ENCODE data around the gene DAGLB. TPM values are rescaled to one million over a fixed set of nuclear protein-coding genes. Genes with fewer than 3 reads are reported as not detected.

The DAGLB gene
- total RNA-seq, 2 donors from 2014 or later, result 5.7 to 9.4 TPM

DNA sequence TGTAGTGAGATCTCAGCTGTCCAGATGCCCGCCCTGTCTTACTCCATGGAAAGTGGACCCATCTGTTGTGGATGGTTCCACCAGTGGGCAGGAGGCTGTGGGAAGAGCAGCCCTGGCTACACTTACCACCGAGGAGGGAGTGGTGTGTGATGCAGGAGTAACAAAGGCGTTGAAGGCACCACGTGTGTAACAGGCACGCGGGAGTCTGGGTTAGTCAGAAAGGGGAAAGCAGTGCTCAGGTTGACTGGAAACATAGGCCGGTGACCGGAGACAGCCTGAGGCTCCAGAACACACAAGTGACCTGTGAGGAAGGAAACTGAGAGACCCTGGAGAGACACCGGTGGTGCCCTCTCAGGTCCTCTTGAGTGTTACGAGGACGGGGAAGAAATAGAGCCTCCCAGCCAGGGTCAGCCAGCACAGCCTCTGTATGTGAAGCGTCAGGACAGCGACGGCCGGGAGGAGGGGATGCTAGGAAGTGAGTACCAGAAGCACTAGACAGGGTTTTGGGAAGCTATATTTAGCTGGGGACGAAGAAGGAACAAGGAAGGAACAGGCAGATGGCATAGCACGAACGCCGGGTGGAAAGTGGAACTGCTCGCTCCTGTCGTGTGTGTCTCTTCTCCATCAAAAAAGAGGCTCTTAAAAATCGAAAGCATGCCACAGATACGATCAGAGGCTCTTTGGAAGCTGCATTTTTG, 51.7 kb downstream of the DAGLB start:
- no peaks in the 10 kb centered on the region for H3K27me3 ChIP-seq
- H3K4me3 ChIP-seq, result peak overlapping the region in 1 of 2 donors; percentile 7
- peaks cover 0 to 78% of the 10 kb centered on the region in 2 donors for H3K4me1 ChIP-seq
- no peaks in the 10 kb centered on the region for H3K9me3 ChIP-seq
- H3K36me3 ChIP-seq, result peaks cover 15% of the 10 kb centered on the region
- TF ChIP-seq, protein P1, sequence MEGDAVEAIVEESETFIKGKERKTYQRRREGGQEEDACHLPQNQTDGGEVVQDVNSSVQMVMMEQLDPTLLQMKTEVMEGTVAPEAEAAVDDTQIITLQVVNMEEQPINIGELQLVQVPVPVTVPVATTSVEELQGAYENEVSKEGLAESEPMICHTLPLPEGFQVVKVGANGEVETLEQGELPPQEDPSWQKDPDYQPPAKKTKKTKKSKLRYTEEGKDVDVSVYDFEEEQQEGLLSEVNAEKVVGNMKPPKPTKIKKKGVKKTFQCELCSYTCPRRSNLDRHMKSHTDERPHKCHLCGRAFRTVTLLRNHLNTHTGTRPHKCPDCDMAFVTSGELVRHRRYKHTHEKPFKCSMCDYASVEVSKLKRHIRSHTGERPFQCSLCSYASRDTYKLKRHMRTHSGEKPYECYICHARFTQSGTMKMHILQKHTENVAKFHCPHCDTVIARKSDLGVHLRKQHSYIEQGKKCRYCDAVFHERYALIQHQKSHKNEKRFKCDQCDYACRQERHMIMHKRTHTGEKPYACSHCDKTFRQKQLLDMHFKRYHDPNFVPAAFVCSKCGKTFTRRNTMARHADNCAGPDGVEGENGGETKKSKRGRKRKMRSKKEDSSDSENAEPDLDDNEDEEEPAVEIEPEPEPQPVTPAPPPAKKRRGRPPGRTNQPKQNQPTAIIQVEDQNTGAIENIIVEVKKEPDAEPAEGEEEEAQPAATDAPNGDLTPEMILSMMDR (IDR thresholded peaks at IDR 0.05), result no peak
- DNase-seq (ENCODE audit: low spot score), result no peak
- H3K27ac ChIP-seq, result peak overlapping the region; percentile 69 to 82

- Histone ChIP-seq H3K9me3 (no peaks in the 10 kb centered on the region), H3K36me3 (peaks cover 19% of the 10 kb centered on the region), H3K27ac (peak overlapping the region; percentile 82 to 84), H3K4me3 (no peak overlapping the region), H3K4me1 (peaks cover 0 to 69% of the 10 kb centered on the region in 2 donors), H3K27me3 (no peaks in the 10 kb centered on the region)
- TF ChIP-seq, protein P1 (IDR thresholded peaks at IDR 0.05), result no peak
- DNase-seq (ENCODE audit: low spot score), result no peak
Observed at GRCh38 chr7:6394114-6394513, 53.6 kb downstream of the DAGLB start.

GRCh38 chr7:6393667-6394056, 54.1 kb downstream of the DAGLB start:
- DNase-seq (ENCODE audit: low spot score), result no peak
- H3K36me3 ChIP-seq, result peaks cover 23% of the 10 kb centered on the region
- H3K27me3 ChIP-seq, result no peaks in the 10 kb centered on the region
- no peaks in the 10 kb centered on the region for H3K9me3 ChIP-seq
- no peak overlapping the region for H3K4me3 ChIP-seq
- peaks cover 0 to 69% of the 10 kb centered on the region in 2 donors for H3K4me1 ChIP-seq
- TF ChIP-seq, protein P1 (IDR thresholded peaks at IDR 0.05), result no peak
- H3K27ac ChIP-seq, result peak overlapping the region; percentile 82 to 84

DNA sequence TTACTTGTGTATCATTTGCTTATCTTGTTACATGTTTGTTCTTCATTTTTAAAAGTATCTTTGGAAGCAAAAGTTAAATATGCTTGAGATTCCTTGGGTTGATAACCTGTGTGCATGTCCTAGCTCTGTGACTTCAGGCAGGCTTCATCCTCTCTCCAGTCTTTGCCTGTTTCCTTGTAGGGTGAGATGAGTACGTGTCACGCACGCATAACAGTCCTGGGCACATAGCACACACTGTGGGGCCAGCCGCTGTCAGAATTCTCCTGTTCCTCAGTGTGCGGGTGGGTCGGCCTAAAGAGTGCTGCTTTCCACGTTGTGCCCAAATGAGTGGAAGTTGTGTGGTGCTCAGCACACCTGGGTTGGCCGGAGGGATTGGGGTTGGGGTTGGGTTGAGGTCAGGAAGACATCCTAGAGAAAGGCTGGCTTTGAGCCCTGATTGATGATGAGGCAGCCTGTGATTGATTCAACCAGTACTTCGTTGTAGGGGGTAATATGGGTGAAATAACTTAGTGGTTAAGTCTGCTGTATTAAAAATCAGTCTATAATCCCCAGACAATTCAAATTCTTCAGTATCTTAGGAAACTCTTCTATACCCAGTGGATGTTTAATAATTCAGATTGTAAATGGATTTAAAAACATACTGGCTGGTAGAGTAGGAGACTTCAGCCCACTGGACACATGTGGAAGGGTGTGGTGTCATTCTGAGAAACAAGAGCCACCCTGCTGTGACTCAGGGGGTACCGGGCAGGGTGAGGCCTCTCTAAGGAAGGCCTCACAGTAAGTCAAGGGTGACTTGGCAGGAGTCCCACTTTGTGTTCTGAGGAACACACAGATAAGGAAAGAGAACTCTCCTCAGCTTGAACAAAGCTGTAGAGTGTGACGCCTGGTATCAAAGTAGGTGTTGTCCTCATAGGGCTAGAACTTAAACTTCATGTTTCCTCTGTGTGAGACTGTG, 54.8 kb downstream of the DAGLB start:
- Histone ChIP-seq H3K4me3 (no peak overlapping the region), H3K4me1 (peaks cover 0 to 64% of the 10 kb centered on the region in 2 donors), H3K36me3 (peaks cover 30% of the 10 kb centered on the region), H3K9me3 (no peaks in the 10 kb centered on the region), H3K27ac (peak overlapping the region; percentile 82 to 84), H3K27me3 (no peaks in the 10 kb centered on the region)
- TF ChIP-seq, protein P1 (IDR thresholded peaks at IDR 0.05), result no peak
- peak; percentile 95 for DNase-seq (ENCODE audit: low spot score)

- no peak for DNase-seq (ENCODE audit: low spot score)
- H3K36me3 ChIP-seq, result peaks cover 34% of the 10 kb centered on the region
- no peaks in the 10 kb centered on the region for H3K9me3 ChIP-seq
- peaks cover 0 to 68% of the 10 kb centered on the region in 2 donors for H3K4me1 ChIP-seq
- TF ChIP-seq, protein P1 (IDR thresholded peaks at IDR 0.05), result no peak
- no peak overlapping the region for H3K27ac ChIP-seq
- H3K4me3 ChIP-seq, result no peak overlapping the region
- H3K27me3 ChIP-seq, result no peaks in the 10 kb centered on the region
Observed at GRCh38 chr7:6389728-6390127, 58.0 kb downstream of the DAGLB start.

Measured in right atrium auricular region (tissue), 2 donors.